A204.1 (cell line): ENCODE measurements around the gene HHIPL1.
A peak's percentile ranks its signal among the peaks of the same experiment; 100 is the strongest.

Experiments used
- FAIRE-seq: peaks from 2 replicates; lab custom pipeline; 2012; peaks lifted over from hg19 to GRCh38; lab: Jason Lieb, UNC

Gene HHIPL1

DNA sequence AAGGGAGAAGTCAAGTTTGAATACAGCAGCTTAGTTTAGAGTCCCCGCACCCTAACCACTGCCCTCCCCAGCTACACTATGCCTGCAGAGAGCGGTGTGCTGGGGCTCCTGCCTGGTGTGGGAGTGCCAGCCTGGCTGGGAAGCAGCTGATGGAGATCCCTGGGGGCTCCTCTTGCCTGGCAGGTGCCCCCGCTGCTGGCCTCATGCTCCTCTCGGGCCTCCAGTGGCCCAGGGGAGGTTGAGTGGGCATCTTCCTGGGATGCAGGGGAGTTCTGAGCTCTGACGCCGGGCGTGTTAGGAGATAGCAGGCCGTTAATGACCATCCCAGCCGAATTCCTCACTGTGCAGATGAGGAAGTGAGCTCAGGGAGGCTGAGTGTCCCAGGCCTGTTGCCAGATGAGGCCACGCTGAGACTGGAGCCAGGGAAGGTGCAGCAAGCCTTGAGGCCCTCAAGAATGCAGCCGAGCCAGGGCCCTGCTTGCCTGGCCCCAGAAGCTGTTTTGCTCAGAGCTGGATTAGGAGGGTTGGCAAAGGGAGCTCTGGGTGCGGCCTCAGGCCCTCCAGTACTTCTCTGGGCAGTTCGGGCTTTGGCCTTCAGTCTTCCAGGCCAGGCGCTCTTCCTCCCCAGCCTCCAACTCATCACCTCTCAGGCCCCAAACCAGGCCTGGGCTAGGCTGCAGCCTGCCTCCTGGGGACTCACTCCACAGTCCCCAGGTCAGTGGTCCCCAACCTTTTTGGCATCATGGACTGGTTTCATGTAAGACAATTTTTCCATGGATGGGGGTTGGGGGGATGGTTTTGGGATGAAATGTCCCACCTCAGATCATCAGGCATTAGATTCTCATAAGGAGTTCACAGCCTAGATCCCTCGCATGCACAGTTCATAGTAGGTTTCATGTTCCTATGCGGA is 32.6 kb downstream of the HHIPL1 start:
- FAIRE-seq = no peak

DNA sequence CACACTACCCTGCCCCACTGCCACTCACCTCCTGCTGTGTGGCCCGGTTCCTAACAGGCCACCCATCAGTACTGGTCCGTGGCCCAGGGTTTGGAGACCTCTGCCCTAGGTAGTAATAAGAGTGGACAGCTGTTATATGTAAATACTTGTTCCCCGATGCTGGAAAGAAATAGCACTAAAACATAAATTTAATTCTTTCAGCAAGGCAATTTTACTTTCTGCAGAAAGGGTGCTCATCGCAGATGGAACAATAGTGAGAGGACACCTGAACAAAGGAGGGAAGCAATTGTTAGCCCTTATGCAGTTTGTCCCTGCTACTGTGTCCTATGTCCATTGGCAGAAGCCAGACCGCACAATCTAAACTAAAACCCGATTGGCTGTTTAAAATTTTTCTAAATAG is 33.3 kb downstream of the HHIPL1 start:
- no peak for FAIRE-seq

DNA sequence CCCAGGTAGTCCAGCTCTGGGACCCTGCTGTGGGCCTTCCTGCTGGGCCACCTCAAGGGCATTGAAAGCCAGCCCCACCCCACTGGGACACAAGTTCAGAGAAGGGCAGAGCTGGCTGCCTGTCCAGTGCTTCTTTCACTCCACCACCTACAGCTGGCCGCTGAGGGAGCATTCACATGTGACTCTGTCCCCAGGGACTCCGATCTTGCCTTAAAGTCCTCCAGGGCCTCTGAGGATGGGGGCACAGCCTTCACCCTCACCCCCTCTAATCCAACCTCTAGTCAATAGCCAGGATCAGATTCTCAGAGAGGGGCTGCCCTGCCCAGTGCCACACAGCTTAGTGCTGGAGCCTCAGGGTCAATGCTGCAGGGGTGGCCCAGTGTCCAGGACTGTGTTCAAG is 34.2 kb downstream of the HHIPL1 start:
- FAIRE-seq = no peak

DNA sequence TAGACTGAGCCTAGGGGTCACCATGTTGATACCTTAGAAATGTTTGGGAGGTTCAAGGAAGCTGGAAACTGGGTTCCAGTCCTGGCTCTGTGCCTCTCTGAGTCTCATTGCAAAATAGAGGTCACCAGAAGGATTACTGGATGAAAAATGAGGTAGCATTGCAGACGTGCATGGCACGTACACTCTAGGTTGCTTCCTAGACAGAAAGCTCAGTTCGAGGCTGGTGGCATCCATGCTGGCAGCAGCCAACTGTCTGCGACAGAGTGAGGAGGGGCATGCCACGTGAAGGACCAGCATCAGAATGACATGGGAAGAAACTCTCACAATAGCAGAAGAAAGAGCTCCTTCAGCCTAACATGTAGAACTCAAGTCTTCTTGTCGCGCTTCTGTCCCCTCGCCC is 34.6 kb downstream of the HHIPL1 start:
- no peak for FAIRE-seq

DNA sequence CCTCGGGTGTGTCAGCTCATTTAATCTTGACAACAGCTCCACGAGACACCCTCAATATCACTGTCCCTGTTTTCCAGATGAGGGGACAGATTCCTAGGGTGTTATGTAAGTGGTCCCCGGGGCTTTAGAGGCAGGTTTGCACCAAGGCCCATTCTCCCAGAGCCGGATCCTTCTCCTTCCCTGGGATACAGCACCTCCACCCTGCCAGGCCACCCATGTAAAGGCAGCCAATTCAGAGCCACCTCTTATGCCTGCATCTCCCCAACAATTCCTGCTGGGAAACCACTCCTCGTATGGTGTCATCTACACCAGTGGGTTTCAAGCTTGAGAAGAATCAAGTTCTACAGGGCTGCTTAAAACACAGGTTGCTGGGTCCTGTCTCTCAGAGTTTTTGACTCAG is 35.1 kb downstream of the HHIPL1 start:
- no peak for FAIRE-seq

DNA sequence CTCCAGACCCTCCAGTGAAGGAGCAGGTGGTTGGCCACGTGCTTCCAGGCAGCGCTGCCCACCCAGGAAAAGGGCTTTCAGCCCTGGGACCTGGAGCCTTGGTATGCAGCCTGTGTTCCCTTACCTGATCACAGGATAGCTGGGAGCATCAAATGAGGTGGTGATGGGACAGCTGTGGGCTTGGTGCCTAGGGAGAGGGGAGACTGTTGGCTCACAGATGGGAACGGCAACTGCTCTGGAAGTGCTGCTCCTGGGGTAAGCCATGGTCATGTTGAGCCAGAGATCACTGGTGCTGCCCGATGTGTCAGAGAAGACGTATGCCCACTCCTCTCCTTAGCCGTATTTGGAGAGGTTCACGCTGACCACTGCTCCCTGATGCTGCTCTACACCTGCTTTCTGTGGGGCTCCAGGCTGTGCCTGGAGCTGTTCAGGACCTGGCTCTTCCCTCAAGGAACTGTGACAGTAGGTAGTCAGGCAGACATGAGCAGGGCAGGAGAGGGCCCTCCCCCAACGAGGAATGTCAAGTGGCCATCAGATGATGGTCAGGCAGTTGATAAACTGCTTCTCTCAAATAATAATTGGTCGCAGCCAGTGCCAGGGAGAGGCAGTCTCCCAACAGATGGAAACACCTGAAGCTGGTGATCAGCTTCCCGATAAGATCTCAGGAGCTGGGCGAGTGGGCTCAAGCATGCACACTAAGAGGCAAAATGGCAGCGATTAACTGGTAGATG is 36.3 kb downstream of the HHIPL1 start:
- FAIRE-seq = no peak

DNA sequence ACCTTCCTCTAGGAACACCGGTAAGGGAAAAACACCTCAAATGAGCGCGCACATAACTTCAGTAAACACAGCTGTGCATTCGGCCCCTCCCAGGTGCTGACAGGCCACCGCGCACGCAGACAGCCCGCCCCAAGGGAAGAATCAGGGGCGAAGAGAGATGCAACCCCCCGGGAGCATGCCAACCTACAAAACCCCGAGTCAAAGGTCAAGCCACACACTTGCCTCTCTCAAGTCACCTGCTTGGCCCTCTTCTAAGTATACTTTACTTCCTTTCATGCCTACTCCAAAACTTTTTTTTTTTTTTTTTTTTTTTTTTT is 36.9 kb downstream of the HHIPL1 start:
- no peak for FAIRE-seq

DNA sequence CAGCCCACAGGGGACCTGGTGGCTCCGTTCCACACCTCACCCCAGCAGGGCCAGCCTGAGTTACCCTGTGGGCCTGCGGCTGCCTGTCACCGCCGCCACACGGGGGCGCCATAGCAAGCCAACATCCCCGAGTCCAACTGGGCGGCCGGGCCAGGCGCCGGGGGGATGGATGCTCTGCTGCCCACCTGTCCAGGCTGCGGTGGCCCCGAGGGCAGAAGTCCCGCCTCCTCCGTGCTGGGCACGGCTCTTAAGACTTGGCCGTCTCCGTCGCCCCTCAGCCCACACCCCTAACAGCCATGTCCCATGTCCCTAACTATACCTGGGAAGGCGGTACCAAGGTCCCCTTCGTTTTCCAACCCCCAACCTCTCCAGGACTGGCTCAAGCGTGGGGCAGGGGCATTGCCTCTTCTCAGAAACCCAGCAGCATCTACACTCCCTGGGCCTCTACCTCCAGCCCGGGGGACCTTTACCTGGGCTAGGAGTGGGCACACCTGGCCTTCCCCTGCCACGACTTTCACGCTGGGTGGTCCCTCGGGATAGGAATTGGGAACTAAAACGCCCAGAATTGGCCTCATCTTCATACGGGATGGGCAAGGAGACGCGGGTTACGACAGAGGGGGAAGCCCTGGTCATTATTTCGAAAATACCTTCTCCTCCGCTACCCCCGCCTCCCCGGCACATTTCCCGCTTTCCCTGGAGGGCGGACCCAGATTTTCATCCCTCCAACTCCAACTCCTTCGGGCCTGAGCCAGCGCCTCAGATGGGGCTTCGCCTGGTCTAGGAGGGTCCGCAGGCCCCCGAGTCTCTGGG is 38.1 kb downstream of the HHIPL1 start:
- no peak for FAIRE-seq

DNA sequence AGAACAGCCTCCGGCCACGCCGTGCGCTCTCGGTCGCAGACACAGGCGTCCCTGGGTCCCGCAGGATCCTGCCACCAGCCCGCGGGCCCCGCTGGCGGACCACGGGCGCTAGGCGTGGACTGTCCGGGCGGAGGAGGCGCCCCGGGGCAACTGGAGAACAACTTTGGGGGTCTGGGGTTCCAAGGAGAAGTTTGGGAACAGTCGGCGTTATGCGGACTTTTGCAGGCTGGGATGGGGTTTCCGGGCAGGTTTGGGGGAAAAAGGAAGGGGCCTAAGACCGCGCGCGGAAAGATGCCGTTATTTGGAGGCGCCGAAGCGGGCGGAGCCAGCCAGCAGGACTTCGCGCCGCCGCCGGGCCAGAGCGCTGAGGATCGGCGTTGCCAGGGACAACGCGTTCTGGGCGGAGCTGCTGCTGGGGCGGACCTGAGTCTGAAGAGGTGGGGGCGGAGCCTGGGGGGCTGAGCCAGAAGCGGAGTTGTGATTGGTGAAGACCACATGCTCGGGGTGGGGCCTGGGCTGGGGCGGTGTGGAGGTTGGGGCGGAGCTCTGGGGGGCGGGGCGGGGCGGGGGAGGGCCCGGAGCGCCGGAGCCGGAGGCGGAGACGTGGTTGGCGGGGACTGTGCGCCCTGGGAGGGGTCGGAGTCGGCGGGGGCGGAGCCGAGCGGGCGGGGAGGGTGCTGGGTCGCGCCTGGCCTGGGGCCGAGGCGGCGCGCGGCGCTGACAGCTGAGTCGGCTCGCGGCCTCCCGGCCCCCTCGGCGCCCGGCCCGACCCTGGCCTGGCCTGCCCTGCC is 38.9 kb downstream of the HHIPL1 start, which contains the start of gene CYP46A1:
Gene CYP46A1 (plus strand): TSS at position 680 of the 791 bp plus-strand sequence. CDS start 120 bp downstream, outside the sequence.
- peak; percentile 95 for FAIRE-seq

DNA sequence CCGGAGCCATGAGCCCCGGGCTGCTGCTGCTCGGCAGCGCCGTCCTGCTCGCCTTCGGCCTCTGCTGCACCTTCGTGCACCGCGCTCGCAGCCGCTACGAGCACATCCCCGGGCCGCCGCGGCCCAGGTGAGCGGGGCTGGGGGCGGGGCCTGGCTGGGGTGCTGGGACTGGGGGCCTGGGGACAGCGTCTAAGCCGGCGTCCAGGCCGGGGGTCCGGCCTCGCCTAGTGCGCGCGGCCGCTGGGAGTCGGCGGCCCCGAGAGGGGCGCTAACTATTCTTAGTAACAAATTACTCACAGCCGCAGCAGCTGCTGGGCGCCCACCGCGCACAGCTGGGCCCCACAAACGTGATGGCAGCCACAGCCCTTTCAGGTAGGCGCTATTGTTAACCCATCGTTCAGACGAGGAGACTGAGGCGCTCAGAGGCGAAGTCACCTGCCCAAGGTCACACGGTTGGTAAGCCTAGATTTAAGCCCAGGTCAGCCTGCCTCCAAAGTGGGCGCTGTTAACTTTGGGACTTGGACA is 39.5 kb downstream of the HHIPL1 start:
- FAIRE-seq = no peak

DNA sequence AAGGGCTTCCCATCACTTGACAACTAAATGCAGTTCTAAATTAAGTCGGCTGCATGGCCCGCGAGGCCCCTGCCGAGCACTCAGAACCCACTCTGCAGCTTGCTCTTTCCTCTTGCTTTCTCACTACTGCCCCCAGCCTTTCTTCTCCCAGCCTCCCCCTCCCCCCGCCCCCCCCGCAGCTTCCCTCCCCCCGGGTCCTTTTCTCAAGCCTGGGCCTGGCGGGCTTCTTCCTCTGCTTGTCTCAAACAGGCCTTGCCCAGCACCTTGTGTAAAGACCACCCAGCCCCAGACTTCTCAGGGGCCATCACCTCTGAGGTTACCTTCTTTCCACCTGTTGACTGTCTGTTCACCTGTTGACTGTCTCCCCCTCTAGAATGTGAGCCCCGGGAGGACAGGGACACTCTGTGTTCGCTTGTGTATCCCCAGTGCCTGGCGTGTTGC is 40.2 kb downstream of the HHIPL1 start:
- no peak for FAIRE-seq

DNA sequence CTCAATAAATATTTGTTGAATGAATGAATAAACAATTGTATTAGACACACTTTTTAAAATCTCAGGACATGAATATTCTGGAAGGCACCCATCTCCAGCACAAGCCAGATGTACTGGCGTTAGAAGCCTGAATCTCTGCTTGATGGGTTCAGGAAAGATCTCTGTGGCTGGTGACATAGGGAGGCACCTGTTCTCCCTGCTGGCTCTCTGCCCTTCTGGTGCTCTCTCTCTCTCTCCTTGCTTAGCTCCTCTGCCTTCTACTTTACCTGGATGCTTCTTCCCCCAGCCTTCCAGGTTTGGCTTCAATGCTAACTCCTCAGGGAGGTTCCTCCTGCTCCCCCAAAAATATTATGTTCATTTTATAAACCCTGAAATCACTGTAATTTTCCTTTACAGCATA is 40.7 kb downstream of the HHIPL1 start:
- FAIRE-seq = no peak

DNA sequence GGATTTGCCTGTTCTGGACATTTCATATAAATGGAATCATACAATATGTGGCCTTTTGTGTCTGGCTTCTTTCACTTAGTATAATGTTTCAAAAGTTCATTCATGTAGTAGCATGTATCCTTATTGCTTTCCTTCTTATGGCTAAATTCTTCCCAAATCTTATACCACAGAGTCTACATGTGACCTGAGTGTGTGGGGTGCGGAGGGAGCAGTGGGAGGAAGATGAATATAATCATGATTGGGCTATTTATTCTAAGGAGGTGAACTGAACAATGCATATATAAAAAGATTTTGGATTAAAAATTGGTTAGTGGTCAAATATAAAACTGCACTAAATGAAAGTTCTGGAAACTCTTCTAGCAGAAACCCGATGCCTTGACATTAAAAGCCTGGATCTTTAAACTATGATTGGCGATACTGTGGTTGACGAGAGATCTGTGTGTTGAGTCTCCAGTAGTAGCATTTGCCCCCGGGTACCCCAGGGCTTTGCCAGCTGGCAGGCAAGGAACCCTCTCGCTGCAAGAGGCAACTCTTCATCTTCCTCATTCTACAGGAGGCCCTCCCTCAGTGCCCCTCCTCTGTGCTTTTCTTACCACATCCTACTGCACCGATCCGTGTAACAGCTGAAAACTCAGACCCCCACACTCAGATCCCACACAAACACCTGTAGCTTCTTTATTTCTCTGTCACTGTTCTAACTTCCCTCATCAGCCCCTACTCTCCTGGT is 41.8 kb downstream of the HHIPL1 start:
- no peak for FAIRE-seq

DNA sequence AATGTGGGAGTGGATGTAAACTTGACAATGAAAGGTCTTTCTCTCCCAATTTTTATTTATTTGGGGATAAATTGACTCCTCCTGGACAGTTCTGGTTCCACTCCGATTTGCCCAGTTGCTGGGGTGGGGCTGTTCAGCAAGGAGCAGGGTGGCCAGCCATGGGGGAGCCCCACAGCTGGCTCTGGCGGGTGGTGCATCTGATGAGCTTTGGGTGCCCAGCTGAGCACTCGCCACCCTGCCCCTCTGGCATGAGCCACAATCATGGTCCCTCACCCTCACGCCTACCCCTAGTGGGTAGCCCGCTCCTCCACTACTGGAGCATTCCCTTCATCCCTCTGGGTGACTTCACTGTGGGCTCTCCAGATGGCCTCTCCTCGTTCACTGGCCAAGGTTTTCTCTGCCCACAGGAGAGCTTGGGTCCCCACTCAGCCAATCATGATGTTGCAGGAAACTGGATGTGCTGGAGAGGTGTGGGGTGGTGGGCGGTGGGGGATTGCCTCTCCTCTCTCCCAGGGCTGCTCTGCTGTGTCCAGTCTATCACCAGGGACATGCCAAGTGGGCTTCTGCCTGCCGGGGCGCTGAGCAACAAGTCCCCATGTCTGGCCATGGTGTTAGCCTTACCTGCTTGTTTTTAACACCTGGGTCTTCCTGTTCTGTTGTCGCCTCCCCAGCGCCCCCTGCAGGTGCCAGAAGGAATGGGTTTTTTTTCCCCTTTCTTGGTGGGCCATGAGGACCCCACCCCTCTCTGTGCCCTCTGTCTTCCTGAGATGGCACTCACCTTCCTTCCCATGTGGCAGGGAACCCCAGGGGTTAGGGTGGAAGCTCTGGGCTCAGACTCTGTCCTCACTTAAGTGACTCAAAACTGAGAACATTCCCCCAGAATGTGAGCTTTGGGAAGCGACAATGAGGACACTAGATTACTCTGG is 42.6 kb downstream of the HHIPL1 start:
- FAIRE-seq = no peak

DNA sequence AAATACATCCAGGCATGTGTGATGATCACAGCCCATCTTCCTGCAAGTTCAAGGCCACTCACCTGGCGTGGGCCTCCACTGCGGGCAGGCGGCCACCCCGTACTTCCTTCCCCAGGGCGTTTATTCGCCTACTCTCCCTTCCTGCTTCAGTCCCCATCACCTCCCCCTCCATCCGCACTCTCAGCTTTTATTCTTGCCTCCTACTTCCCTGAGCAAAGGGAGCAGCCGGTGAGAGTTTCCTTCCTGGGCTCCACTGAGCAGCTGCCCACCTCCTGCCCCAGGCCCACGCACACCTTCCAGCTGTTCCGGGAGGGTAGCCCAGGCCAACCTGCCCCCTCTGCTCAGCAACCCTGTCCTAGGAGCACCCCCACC is 43.3 kb downstream of the HHIPL1 start:
- no peak for FAIRE-seq

DNA sequence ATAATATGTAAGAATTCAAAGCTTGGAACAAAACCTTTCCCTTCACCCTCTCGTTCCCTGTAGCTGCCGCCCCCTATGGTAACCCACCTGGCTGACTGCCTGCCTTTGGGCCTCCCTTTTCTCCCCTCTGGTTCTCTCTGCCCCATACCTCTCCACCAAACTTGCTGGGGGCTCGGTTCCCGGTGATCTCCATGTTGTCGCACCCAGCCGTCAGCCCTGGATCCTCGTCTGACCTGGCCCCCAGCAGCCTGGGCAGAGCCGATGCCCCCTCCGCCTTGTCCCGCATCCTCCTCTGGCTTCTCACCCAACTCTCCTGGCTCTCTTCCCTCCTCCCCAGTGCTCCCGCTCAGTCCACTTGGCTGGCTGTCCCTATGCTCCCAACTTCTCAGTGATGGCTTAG is 43.7 kb downstream of the HHIPL1 start:
- FAIRE-seq = no peak

DNA sequence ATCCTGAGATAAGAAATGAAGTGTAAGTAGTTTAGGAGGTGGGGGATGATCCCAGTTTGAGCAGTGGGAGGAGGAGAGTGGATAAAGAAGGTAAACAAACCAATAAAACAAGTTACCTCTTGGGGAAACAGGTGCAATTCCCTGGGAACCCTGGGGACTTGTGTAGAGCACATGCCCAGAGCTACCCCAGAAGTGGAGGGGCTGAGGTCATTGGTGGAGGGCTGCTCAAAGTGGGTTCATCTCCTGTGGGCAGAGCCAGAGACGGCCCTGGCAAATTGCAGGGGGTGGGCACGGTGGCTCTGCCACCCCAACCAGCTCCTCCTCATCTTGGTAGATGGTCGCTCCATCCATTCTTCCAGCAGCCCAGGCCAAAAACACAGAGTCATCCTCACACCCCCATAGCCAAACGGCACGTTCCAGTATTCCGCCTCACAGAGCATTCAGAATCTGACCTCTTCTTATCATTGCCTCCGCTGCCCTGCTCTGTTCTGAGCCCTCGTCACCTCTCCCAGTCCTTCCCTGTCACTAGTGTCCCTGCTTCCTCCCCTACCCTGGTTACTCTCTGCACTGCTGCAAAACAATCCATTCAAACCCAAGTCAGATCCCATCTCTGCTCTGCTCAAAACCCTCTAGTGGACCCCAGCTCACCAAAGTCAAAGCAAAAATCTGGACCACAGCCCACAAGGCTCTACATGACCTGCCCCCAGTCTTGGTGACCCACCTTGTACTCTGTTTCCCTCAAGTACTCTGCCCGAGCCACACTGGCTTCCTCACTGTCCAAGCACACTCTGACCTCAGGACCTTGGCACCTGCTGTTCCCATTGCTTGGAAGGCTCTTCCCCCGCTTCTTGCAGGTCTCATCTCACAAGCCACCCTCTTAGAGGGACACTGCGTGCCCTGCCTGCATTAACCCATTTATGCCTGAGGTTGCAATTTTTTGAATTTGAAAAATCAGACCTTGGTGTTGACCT is 44.6 kb downstream of the HHIPL1 start:
- no peak for FAIRE-seq

DNA sequence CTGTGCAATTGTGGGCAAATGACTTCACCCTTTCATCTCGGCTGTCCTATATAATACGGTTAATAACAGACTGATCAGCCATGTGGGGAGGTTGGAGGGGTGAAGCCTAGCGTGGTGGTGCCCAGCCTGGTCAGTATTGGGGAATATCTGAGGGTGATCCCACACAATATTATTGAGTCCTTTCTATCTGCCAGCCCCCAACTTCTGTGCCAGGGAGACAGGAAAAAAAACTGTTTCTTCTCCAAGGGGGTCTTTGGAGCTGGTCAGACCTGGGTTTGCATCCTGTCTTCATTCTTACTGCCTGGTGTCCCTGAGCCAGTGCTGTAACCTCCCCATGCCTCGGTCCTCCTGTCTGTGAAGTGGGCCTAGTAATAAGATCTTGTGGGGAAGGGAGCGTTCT is 45.7 kb downstream of the HHIPL1 start:
- FAIRE-seq = no peak
